ENCODE measurements around the gene RNU1-1. TPM values are rescaled to one million over a fixed set of nuclear protein-coding genes. Genes with fewer than 3 reads are reported as not detected.

Gene RNU1-1
- total and polyA plus RNA-seq, 2 donors (not counting 1 experiment from before 2014, with no cell fraction given), result 4,377 TPM; not detected in 1

GRCh38 chr1:16464917-16465625, 49.0 kb downstream of the RNU1-1 start:
- Histone ChIP-seq H3K4me1 (ENCODE audit: control insufficient read depth in 2 of 2, insufficient read depth in 2 of 2, low read length in 2 of 2) (no peaks in the 10 kb centered on the region), H3K4me3 (ENCODE audit: control extremely low read depth in 1 of 5, extremely low read depth in 1 of 5, insufficient read depth in 1 of 5, low read depth in 2 of 5, low read length in 4 of 5) (no peak overlapping the region), H3K9me3 (ENCODE audit: control extremely low read depth in 1 of 3, control insufficient read depth in 2 of 3, insufficient read depth in 1 of 3, low read length in 2 of 3) (no peaks in the 10 kb centered on the region), H3K27ac (ENCODE audit: low read length in 2 of 2) (no peak overlapping the region), H2AFZ (ENCODE audit: insufficient read depth, low read depth, low read length, poor library complexity, severe bottlenecking) (no peak overlapping the region), H3K27me3 (replicated peaks in 1 of 4; ENCODE audit: control extremely low read depth in 1 of 4, control insufficient read depth in 3 of 4, insufficient read depth in 4 of 4, low read length in 3 of 4) (no peaks in the 10 kb centered on the region), H3K9ac (ENCODE audit: low read length) (no peak overlapping the region), H3K79me2 (ENCODE audit: control insufficient read depth, insufficient read depth, low read length) (no peaks in the 10 kb centered on the region), H4K20me1 (ENCODE audit: control insufficient read depth, insufficient read depth, low read length, poor library complexity, severe bottlenecking) (no peaks in the 10 kb centered on the region), H3K36me3 (replicated peaks in 1 of 2; ENCODE audit: control extremely low read depth in 1 of 2, control insufficient read depth in 1 of 2, extremely low read depth in 1 of 2, insufficient read depth in 2 of 2, low read length in 1 of 2) (peaks cover 15 to 16% of the 10 kb centered on the region in 2 experiments), H3K4me2 (replicated peaks; ENCODE audit: low read depth, low read length, poor library complexity, severe bottlenecking) (no peak overlapping the region)
- WGBS (ENCODE audit: insufficient coverage), result 96% methylated on average over 21 of the region's 21 CpGs
- Mint-ChIP-seq H3K27ac (no peak overlapping the region), H3K27me3 (no peaks in the 10 kb centered on the region), H3K9me3 (ENCODE audit: insufficient read depth) (no peaks in the 10 kb centered on the region), H3K4me3 (no peak overlapping the region), H3K4me1 (no peaks in the 10 kb centered on the region)
- DNase-seq, result no peak
- POLR2A ChIA-PET, result no interaction called here
- CTCF ChIA-PET, result no interaction called here
- ATAC-seq (ENCODE audit: low read depth), result no peak
- TF ChIP-seq CTCF (IDR thresholded peaks at IDR 0.05), result no peak
- no peak for TF ChIP-seq EZH2 (IDR thresholded peaks at IDR 0.05; ENCODE audit: borderline replicate concordance, insufficient read depth, low read depth, low read length, poor library complexity, severe bottlenecking)
- intact Hi-C loops (cut with micrococcal nuclease), result no loop called here

Small RNA genes within 50 kb of the gene (small RNA-seq; reads per million reads assigned to genes)
- gene RNU1-1 (ENCODE audit: insufficient read length, low read depth, low replicate concordance), result not detected
- gene RNU1-6P (ENCODE audit: insufficient read length, low read depth, low replicate concordance), result not detected

Other genes starting within 250 kb of the RNU1-1 start
- gene FBXO42, start 161.8 kb downstream of the RNU1-1 start, total RNA-seq, result 25.4 and 33.1 TPM in 2 replicates
- gene FBXO42, start 161.8 kb downstream of the RNU1-1 start, polyA plus RNA-seq, result 14.2 and 17.2 TPM in 2 replicates
- 109 and 110 TPM in 2 replicates for gene SZRD1, start 147.0 kb downstream of the RNU1-1 start, total RNA-seq
- 91.3 and 92.4 TPM in 2 replicates for gene SZRD1, start 147.0 kb downstream of the RNU1-1 start, polyA plus RNA-seq
- not detected in 2 replicates for gene SPATA21, start 76.9 kb downstream of the RNU1-1 start, total RNA-seq
- gene SPATA21, start 76.9 kb downstream of the RNU1-1 start, polyA plus RNA-seq, result 0.01 TPM in 1 of 2 replicates, not detected in the other
- 77.3 and 78.5 TPM in 2 replicates for gene NECAP2, start 73.6 kb downstream of the RNU1-1 start, total RNA-seq
- gene NECAP2, start 73.6 kb downstream of the RNU1-1 start, polyA plus RNA-seq, result 70.4 and 81.5 TPM in 2 replicates
- gene NBPF1, start 99.3 kb upstream of the RNU1-1 start, total RNA-seq, result 64.1 and 66.3 TPM in 2 replicates
- 10.1 and 19.1 TPM in 2 replicates for gene NBPF1, start 99.3 kb upstream of the RNU1-1 start, polyA plus RNA-seq
- gene RNU1-3, start 152.7 kb upstream of the RNU1-1 start, total RNA-seq, result 4,377 and 4,541 TPM in 2 replicates
- not detected in 2 replicates for gene RNU1-3, start 152.7 kb upstream of the RNU1-1 start, polyA plus RNA-seq
- 4,377 and 4,541 TPM in 2 replicates for gene RNU1-4, start 226.2 kb upstream of the RNU1-1 start, total RNA-seq
- not detected in 2 replicates for gene RNU1-4, start 226.2 kb upstream of the RNU1-1 start, polyA plus RNA-seq